HepG2 (cell line): ENCODE data around the gene MRPL20. TPM values are rescaled to one million over a fixed set of nuclear protein-coding genes. Genes with fewer than 3 reads are reported as not detected.

Experiments used
- ATAC-seq: fragments of 200-7000 bp; cut with Tn5 transposase; 3 replicates; pipeline ENCODE4 v1.9.1; 2020; ENCODE audit warnings: mild to moderate bottlenecking, moderate library complexity
- BruUV-seq: library from RNA; stranded (reverse); fragments of 400-500 nt; replicated peaks from 2 replicates; lab custom pipeline; 2021; lab: Mats Ljungman, UMichigan
- CTCF ChIA-PET: fragments of 300-600 bp; formaldehyde crosslinking; extraction: SDS; loops from one replicate; lab custom pipeline; 2021; ENCODE audit warnings: low total read pairs, inconsistent platforms, low intra/inter-chr PET ratio; lab: Yijun Ruan, JAX
- POLR2A ChIA-PET: fragments of 350-600 bp; sonication (Branson Sonifier 250); formaldehyde crosslinking; loops from one replicate; lab custom pipeline; 2020; ENCODE audit warnings: antibody characterized with exemption, inconsistent platforms; lab: Yijun Ruan, JAX
- DNase-seq: peaks from one replicate; pipeline ENCODE4 v3.0.0-alpha.2; 2015; ENCODE audit warnings: low spot score
- FAIRE-seq: peaks from 3 replicates; lab custom pipeline; 2011; peaks lifted over from hg19 to GRCh38; lab: Jason Lieb, UNC
- H2AFZ ChIP-seq: one replicate; pipeline ENCODE4 v1.6.1; 2011; ENCODE audit warnings: low read length, inconsistent platforms
- H3K27ac ChIP-seq: fragments of 300-600 bp; 3 replicates; pipeline ENCODE4 v1.8.0; 2011; ENCODE audit warnings: mixed run types, mild to moderate bottlenecking, mixed read lengths, low read length, inconsistent platforms; ENCODE audit not compliant: insufficient read depth; ENCODE audit errors: extremely low read length
- H3K27me3 ChIP-seq, 2 experiments: fragments of 200-600 bp in 1 of 2; 2 replicates in 1 of 2; 3 replicates in 1 of 2; pipeline versions ENCODE4 v1.6.0 to v1.8.0; 2011; ENCODE audit warnings: low read length in 2 of 2, mild to moderate bottlenecking in 2 of 2, moderate library complexity in 2 of 2, inconsistent platforms in 1 of 2; ENCODE audit not compliant: insufficient read depth in 2 of 2, control insufficient read depth in 1 of 2
- H3K36me3 ChIP-seq, 2 experiments: fragments of 200-600 bp in 1 of 2; replicated peaks in 1 of 2; 2 replicates in 1 of 2; 3 replicates in 1 of 2; pipeline versions ENCODE4 v1.5.1 to v1.8.0; 2011; ENCODE audit warnings: low read length in 2 of 2, inconsistent platforms in 1 of 2; ENCODE audit not compliant: insufficient read depth in 2 of 2, control insufficient read depth in 1 of 2
- H3K4me1 ChIP-seq: 2 replicates; pipeline ENCODE4 v1.5.1; 2012; ENCODE audit warnings: low read length, inconsistent platforms; ENCODE audit not compliant: insufficient read depth
- H3K4me2 ChIP-seq: 2 replicates; pipeline ENCODE4 v1.6.0; 2011; ENCODE audit warnings: low read depth, low read length, inconsistent platforms
- H3K4me3 ChIP-seq, 3 experiments: fragments of 200-600 bp in 1 of 3; sonication (generic), shearing (Covaris generic) in 1 of 3; replicated peaks in 1 of 3; 2 replicates each; pipeline ENCODE4 v1.5.1; 2011 to 2016; ENCODE audit warnings: low read length in 3 of 3, inconsistent platforms in 2 of 3, low read depth in 2 of 3, mild to moderate bottlenecking in 2 of 3, control low read depth in 1 of 3, mixed read lengths in 1 of 3; ENCODE audit not compliant: insufficient read depth in 1 of 3
- H3K79me2 ChIP-seq: one replicate; pipeline ENCODE4 v1.6.1; 2011; ENCODE audit warnings: low read length, inconsistent platforms; ENCODE audit not compliant: insufficient read depth
- H3K9ac ChIP-seq: 2 replicates; pipeline ENCODE4 v1.6.0; 2011; ENCODE audit warnings: mild to moderate bottlenecking, low read depth, low read length, inconsistent platforms; ENCODE audit not compliant: insufficient read depth
- H3K9me3 ChIP-seq: 2 replicates; pipeline ENCODE4 v1.5.1; 2012; ENCODE audit warnings: mild to moderate bottlenecking, low read length
- H4K20me1 ChIP-seq: 2 replicates; pipeline ENCODE4 v1.6.0; 2011; ENCODE audit warnings: inconsistent platforms, mild to moderate bottlenecking, low read length, moderate library complexity; ENCODE audit not compliant: insufficient read depth
- ARNT2 ChIP-seq: sonication (generic); formaldehyde crosslinking; IDR thresholded peaks from 2 replicates; pipeline ENCODE4 v1.8.0; 2022; ENCODE audit warnings: mild to moderate bottlenecking, low read depth, missing genetic modification reagents, moderate library complexity
- DDIT3 ChIP-seq: sonication (generic); formaldehyde crosslinking; IDR thresholded peaks from 2 replicates; pipeline ENCODE4 v1.4.0; 2020; ENCODE audit warnings: mild to moderate bottlenecking, missing genetic modification reagents
- EHMT2 ChIP-seq: fragments of 200-600 bp; sonication (generic); IDR thresholded peaks from 2 replicates; pipeline ENCODE4 v1.7.0; 2017; ENCODE audit warnings: antibody characterized with exemption, low read depth, low read length, borderline replicate concordance
- HDAC1 ChIP-seq: sonication (generic); formaldehyde crosslinking; IDR thresholded peaks from 2 replicates; pipeline ENCODE4 v1.5.1; 2020; ENCODE audit warnings: mild to moderate bottlenecking, missing genetic modification reagents
- HOXA7 ChIP-seq: sonication (generic); formaldehyde crosslinking; IDR thresholded peaks from 2 replicates; pipeline ENCODE4 v1.8.1; 2022; ENCODE audit warnings: mild to moderate bottlenecking, missing genetic modification reagents, moderate library complexity
- MAZ ChIP-seq, 2 experiments: sonication (generic) in 1 of 2; formaldehyde crosslinking in 1 of 2; IDR thresholded peaks; 2 replicates each; pipeline versions ENCODE4 v1.5.0 to v1.6.1; 2012 to 2020; ENCODE audit warnings: low read depth in 2 of 2, mild to moderate bottlenecking in 2 of 2, borderline replicate concordance in 1 of 2, improper control_type of control experiment in 1 of 2, low read length in 1 of 2, missing genetic modification reagents in 1 of 2, moderate library complexity in 1 of 2
- PPARG ChIP-seq: conservative IDR thresholded peaks from 2 replicates; pipeline ENCODE4 v1.6.1; 2016; ENCODE audit warnings: missing biosample characterization, missing genetic modification reagents
- RBFOX2 ChIP-seq: fragments of 200-400 bp; formaldehyde crosslinking; IDR thresholded peaks from 2 replicates; pipeline ENCODE4 v1.6.1; 2017; ENCODE audit warnings: low read depth, mild to moderate bottlenecking, low read length
- RBM22 ChIP-seq: fragments of 200-400 bp; formaldehyde crosslinking; optimal IDR thresholded peaks from 2 replicates; pipeline ENCODE3; 2017; ENCODE audit warnings: mild to moderate bottlenecking, low read length, moderate library complexity
- SAFB2 ChIP-seq: sonication (generic); formaldehyde crosslinking; IDR thresholded peaks from 2 replicates; pipeline ENCODE4 v1.5.1; 2020; ENCODE audit warnings: missing genetic modification reagents, low read depth, mild to moderate bottlenecking, borderline replicate concordance
- SMYD3 ChIP-seq: sonication (generic); formaldehyde crosslinking; IDR thresholded peaks from 2 replicates; pipeline ENCODE4 v1.8.1; 2023; ENCODE audit warnings: mild to moderate bottlenecking, missing genetic modification reagents
- SP2 ChIP-seq: sonication (generic); formaldehyde crosslinking; IDR thresholded peaks from 2 replicates; pipeline ENCODE4 v1.5.1; 2020; ENCODE audit warnings: mild to moderate bottlenecking, missing genetic modification reagents
- THAP11 ChIP-seq: IDR thresholded peaks from 2 replicates; pipeline ENCODE4 v1.6.1; 2016; ENCODE audit warnings: missing biosample characterization, missing genetic modification reagents
- ZBTB44 ChIP-seq: sonication (generic); formaldehyde crosslinking; IDR thresholded peaks from 2 replicates; pipeline ENCODE4 v1.4.0; 2020; ENCODE audit warnings: missing genetic modification reagents
- ZNF235 ChIP-seq: sonication (generic); formaldehyde crosslinking; IDR thresholded peaks from 2 replicates; pipeline ENCODE4 v1.8.1; 2023; ENCODE audit warnings: mild to moderate bottlenecking, missing genetic modification reagents, borderline replicate concordance
- ZNF468 ChIP-seq: sonication (generic); formaldehyde crosslinking; IDR thresholded peaks from 2 replicates; pipeline ENCODE4 v1.8.0; 2022; ENCODE audit warnings: mild to moderate bottlenecking, moderate library complexity, missing genetic modification reagents
- ZNF652 ChIP-seq: IDR thresholded peaks from 2 replicates; pipeline ENCODE4 v1.6.1; 2016; ENCODE audit warnings: low read depth, borderline replicate concordance
- ZNF761 ChIP-seq: sonication (generic); formaldehyde crosslinking; conservative IDR thresholded peaks from 2 replicates; pipeline ENCODE4 v1.4.0; 2020; ENCODE audit warnings: mild to moderate bottlenecking, missing genetic modification reagents
- ZNF777 ChIP-seq: sonication (generic); formaldehyde crosslinking; IDR thresholded peaks from 2 replicates; pipeline ENCODE4 v1.4.0; 2020; ENCODE audit warnings: missing genetic modification reagents
- ZSCAN22 ChIP-seq: sonication (generic); formaldehyde crosslinking; IDR thresholded peaks from 2 replicates; pipeline ENCODE4 v1.4.0; 2020; ENCODE audit warnings: mild to moderate bottlenecking, missing genetic modification reagents
- ZSCAN29 ChIP-seq: sonication (generic); formaldehyde crosslinking; conservative IDR thresholded peaks from 2 replicates; pipeline ENCODE4 v1.4.0; 2020; ENCODE audit warnings: mild to moderate bottlenecking, missing genetic modification reagents
- WGBS: methylation state at CpG from one replicate; pipeline ENCODE4 v1.1.6; 2017; ENCODE audit warnings: low lambda C conversion rate; 5-methylcytosine and 5-hydroxymethylcytosine counted together
- in situ Hi-C: cut with HindIII; loops from 2 replicates; pipeline ENCODE4 v1.10.0; 2017; ENCODE audit warnings: low pct_unique_long_range_greater_than_20kb; ENCODE audit not compliant: extremely low pct_ligation_motif_present
- intact Hi-C: fragments of 100-400 bp; cut with micrococcal nuclease; formaldehyde crosslinking; loops from one replicate; pipeline ENCODE4 v1.10.0; 2022; ENCODE audit not compliant: unreplicated experiment
- polyA plus RNA-seq, 8 experiments: library from polyadenylated mRNA; depleted of rRNA in 3 of 8; stranded (reverse) in 7 of 8; unstranded in 1 of 8; fragments of >200 nt; fragmentation: Illumina TruSeq in 4 of 8; extraction: Trizol in 4 of 8; gene quantifications; 2 replicates each; pipeline versions ENCODE4 v1.2.1 to v1.2.3, GENCODE V29; 2011 to 2016; ENCODE audit warnings: low read depth in 4 of 8, missing spikeins in 1 of 8, mixed read lengths in 1 of 8; ENCODE audit not compliant: insufficient read depth in 1 of 8
- total RNA-seq, 5 experiments: library from RNA; depleted of rRNA; stranded (reverse); fragments of >200 nt; fragmentation: Illumina TruSeq; extraction: Trizol; gene quantifications; 2 replicates each; pipeline ENCODE4 v1.2.3, GENCODE V29; 2016; ENCODE audit warnings: low read depth in 1 of 5

MRPL20 gene
- total and polyA plus RNA-seq, 2 of the 13 experiments (the other 11 are each of a cell fraction or from before 2014, with no cell fraction given): 59.2 to 127 TPM

- no peak overlapping the region for H2AFZ ChIP-seq
- peaks cover 11 to 41% of the 10 kb centered on the region in 2 experiments; a peak in 3 of 5 replicates for H3K36me3 ChIP-seq
- WGBS: 88% methylated on average over 6 of the region's 7 CpGs
- H3K4me2 ChIP-seq: peak overlapping the region; percentile 94
- CTCF ChIA-PET: no interaction called here
- H3K9me3 ChIP-seq: no peaks in the 10 kb centered on the region
- H4K20me1 ChIP-seq: peaks cover 17% of the 10 kb centered on the region
- ATAC-seq: no peak
- H3K27me3 ChIP-seq: no peaks in the 10 kb centered on the region
- no peak for FAIRE-seq
- TF ChIP-seq ZNF235 (CRISPR knock-in tag): 0 out of 2 replicates have a peak, but pooled peaks have one; percentile 26
- TF ChIP-seq DDIT3 (CRISPR knock-in tag): no peak
- TF ChIP-seq ZSCAN22 (CRISPR knock-in tag): no peak
- TF ChIP-seq RBM22: peak; percentile 10
- TF ChIP-seq SAFB2: 0 out of 2 replicates have a peak, but pooled peaks have one; percentile 12
- no peak for TF ChIP-seq MAZ (IDR thresholded peaks at IDR 0.05; ENCODE audit: borderline replicate concordance, low read depth, low read length)
- no peak for TF ChIP-seq MAZ (CRISPR knock-in tag; IDR thresholded peaks at IDR 0.05; ENCODE audit: low read depth)
- no peak for TF ChIP-seq SP2 (CRISPR knock-in tag)
- TF ChIP-seq ARNT2 (CRISPR knock-in tag): 0 out of 2 replicates have a peak, but pooled peaks have one; percentile 30
- TF ChIP-seq EHMT2: no peak
- no peak for TF ChIP-seq HDAC1 (CRISPR knock-in tag)
- TF ChIP-seq ZBTB44 (CRISPR knock-in tag): no peak
- no peak for TF ChIP-seq ZNF468
- 0 out of 2 replicates have a peak, but pooled peaks have one; percentile 5 for TF ChIP-seq ZSCAN29
- TF ChIP-seq ZNF777 (CRISPR knock-in tag): no peak
- no peak for TF ChIP-seq THAP11 (CRISPR knock-in tag)
- TF ChIP-seq PPARG (CRISPR knock-in tag): no peak
- TF ChIP-seq RBFOX2: 0 out of 2 replicates have a peak, but pooled peaks have one; percentile 27
- no peak for TF ChIP-seq ZNF652 (CRISPR knock-in tag)
- TF ChIP-seq ZNF761: no peak
- TF ChIP-seq HOXA7 (CRISPR knock-in tag): no peak
- 0 out of 2 replicates have a peak, but pooled peaks have one; percentile 64 for TF ChIP-seq SMYD3 (CRISPR knock-in tag)
- BruUV-seq: no TSS peak
- H3K79me2 ChIP-seq: peaks cover 59% of the 10 kb centered on the region
- POLR2A ChIA-PET: interaction anchor here (0.9 to 12.4 kb wide), 10 partner anchors 13 to 104 kb away, joined by 3 to 355 read pairs (median 10); partner anchors contain the start of genes ANKRD65, MXRA8 and VWA1
- intact Hi-C loops: no loop called here
- no peak for DNase-seq
- peak overlapping the region; percentile 52 for H3K9ac ChIP-seq
- H3K27ac ChIP-seq: peak overlapping the region; percentile 85
- H3K4me1 ChIP-seq: peaks cover 69% of the 10 kb centered on the region
- H3K4me3 ChIP-seq: peak overlapping the region in 2 of 3 experiments; percentile 25 to 95; a peak in 3 of 6 replicates
- in situ Hi-C loops: loop anchor here (5.0 kb wide), 1 partner anchor 36 kb away; the partner anchor contains the start of gene VWA1
Measured at GRCh38 chr1:1401457-1402010, 5.6 kb downstream of the MRPL20 start.
